ENCODE measurements around the gene CZIB.

CZIB gene

DNA sequence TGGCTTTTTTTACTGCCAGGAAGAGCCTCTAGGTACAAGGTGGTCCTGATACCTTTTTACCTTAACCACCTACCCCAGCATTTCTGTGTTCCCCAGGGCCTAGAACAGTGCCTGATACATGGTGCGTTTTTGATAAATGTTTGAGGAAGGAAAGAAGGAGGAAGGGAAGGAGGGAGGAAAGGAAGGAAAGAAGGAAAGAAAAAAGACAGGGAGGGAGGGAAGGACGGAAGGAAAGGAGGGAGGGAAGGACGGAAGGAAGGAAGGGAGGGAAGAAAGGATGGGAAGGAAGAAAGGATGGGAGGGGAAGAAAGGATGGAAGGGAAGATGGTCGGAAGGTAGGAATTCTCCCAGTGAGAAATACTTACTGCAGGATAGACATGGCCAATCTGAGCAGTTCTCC, 29.9 kb upstream of the CZIB start:
- no peak for TF ChIP-seq SIN3A (IDR thresholded peaks at IDR 0.05; ENCODE audit: borderline replicate concordance, insufficient read depth, low read length)
- no peak; the same call in 1 of the 2 replicates for TF ChIP-seq POLR2AphosphoS5 (IDR thresholded peaks at IDR 0.05; ENCODE audit: low read depth, low read length)
- TF ChIP-seq TAF1 (IDR thresholded peaks at IDR 0.05; ENCODE audit: borderline replicate concordance, insufficient read depth, low read length): no peak
- TF ChIP-seq FOXP2 (optimal IDR thresholded peaks at IDR 0.05; ENCODE audit: borderline replicate concordance, extremely low read depth, extremely low read length, insufficient read depth): no peak
- TF ChIP-seq, protein P1, sequence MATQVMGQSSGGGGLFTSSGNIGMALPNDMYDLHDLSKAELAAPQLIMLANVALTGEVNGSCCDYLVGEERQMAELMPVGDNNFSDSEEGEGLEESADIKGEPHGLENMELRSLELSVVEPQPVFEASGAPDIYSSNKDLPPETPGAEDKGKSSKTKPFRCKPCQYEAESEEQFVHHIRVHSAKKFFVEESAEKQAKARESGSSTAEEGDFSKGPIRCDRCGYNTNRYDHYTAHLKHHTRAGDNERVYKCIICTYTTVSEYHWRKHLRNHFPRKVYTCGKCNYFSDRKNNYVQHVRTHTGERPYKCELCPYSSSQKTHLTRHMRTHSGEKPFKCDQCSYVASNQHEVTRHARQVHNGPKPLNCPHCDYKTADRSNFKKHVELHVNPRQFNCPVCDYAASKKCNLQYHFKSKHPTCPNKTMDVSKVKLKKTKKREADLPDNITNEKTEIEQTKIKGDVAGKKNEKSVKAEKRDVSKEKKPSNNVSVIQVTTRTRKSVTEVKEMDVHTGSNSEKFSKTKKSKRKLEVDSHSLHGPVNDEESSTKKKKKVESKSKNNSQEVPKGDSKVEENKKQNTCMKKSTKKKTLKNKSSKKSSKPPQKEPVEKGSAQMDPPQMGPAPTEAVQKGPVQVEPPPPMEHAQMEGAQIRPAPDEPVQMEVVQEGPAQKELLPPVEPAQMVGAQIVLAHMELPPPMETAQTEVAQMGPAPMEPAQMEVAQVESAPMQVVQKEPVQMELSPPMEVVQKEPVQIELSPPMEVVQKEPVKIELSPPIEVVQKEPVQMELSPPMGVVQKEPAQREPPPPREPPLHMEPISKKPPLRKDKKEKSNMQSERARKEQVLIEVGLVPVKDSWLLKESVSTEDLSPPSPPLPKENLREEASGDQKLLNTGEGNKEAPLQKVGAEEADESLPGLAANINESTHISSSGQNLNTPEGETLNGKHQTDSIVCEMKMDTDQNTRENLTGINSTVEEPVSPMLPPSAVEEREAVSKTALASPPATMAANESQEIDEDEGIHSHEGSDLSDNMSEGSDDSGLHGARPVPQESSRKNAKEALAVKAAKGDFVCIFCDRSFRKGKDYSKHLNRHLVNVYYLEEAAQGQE (IDR thresholded peaks at IDR 0.05; ENCODE audit: insufficient read depth in 1 of 2, low read depth in 2 of 2, low read length in 2 of 2): no peak

DNA sequence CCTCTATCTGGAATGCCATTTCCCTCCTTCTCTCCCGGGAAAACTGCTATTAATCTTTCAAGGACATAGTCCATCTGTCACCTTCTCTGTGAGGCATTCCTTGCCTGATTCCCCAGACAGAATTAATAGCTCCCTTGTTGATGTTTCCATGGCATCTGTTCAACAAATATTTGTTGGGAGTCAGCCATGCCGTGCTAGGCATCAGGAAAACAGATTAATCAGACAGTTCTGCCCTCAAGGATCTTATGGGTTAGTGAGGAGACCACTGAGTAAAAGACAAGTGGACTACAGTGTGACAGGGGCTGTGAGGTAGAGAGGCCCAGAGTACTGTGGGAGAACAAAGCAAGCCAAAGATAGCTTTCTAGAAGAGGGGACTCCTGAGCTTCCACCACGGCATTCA, 29.3 kb upstream of the CZIB start:
- TF ChIP-seq TAF1 (IDR thresholded peaks at IDR 0.05; ENCODE audit: borderline replicate concordance, insufficient read depth, low read length) (no peak), POLR2AphosphoS5 (IDR thresholded peaks at IDR 0.05; ENCODE audit: low read depth, low read length) (no peak), SIN3A (IDR thresholded peaks at IDR 0.05; ENCODE audit: borderline replicate concordance, insufficient read depth, low read length) (no peak)
- TF ChIP-seq, protein P1 (IDR thresholded peaks at IDR 0.05; ENCODE audit: insufficient read depth in 1 of 2, low read depth in 2 of 2, low read length in 2 of 2): no peak

DNA sequence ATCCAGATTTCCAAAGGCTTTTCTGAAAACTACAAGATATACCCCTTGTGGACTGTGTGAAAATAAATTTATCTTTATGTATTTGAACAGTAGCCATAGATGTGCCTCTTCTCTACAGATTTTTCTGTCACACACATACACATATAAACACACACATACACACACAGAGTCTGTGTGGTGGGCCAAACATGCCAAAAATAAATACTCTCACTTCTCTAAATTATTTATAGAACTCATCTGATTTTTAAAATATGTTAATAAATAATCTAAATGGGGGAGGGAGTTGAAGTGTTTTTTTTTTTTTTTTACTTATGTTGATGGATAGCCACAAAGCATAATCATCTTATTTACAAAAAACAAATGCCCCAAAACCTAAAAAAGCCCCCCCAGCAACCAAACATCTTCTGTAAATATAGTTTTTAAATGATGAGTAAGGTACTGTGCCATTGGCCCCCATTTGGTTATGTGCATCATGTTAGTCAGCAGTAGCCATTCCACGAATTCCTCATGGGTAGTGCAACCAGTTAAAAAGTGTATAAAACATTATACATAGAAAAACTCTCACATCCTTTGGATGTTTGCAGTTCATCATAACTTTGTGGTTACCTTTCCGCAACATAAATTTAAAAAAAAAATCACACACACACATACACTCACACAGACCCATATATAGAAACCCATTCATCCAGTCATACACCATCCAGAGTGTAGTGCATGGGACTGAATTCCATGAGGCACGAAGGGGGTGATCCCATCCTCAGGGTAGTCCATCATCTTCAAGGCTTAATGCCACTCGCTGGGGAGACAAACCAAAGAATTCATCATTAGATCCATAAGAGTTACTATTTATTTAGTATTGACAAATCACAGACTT, 26.1 kb upstream of the CZIB start:
- TF ChIP-seq POLR2AphosphoS5 (IDR thresholded peaks at IDR 0.05; ENCODE audit: low read depth, low read length): no peak
- TF ChIP-seq SIN3A (IDR thresholded peaks at IDR 0.05; ENCODE audit: borderline replicate concordance, insufficient read depth, low read length): no peak
- no peak for TF ChIP-seq TAF1 (IDR thresholded peaks at IDR 0.05; ENCODE audit: borderline replicate concordance, insufficient read depth, low read length)
- no peak for TF ChIP-seq FOXP2 (optimal IDR thresholded peaks at IDR 0.05; ENCODE audit: borderline replicate concordance, extremely low read depth, extremely low read length, insufficient read depth)
- TF ChIP-seq, protein P1 (IDR thresholded peaks at IDR 0.05; ENCODE audit: insufficient read depth in 1 of 2, low read depth in 2 of 2, low read length in 2 of 2): no peak

DNA sequence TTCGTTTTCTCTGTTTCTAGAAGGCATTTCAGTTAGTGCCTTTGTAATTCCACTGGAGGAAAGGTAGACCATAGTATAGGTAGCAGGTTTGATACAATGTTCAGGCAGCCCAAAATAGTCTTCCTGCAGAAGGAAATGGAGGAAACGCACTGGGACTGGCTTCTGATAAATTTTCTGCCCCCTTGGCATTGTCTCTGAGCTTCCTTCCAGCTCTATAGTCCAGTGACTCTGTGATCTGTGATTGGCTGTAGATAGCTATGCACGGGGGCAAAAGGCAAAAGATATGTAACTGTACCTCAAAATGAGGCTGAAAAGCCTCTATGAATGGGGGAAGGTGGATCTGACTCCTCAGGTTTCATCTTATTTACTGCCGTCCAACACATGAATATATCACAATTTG, 23.7 kb upstream of the CZIB start:
- no peak for TF ChIP-seq SIN3A (IDR thresholded peaks at IDR 0.05; ENCODE audit: borderline replicate concordance, insufficient read depth, low read length)
- TF ChIP-seq POLR2AphosphoS5 (IDR thresholded peaks at IDR 0.05; ENCODE audit: low read depth, low read length): no peak
- TF ChIP-seq FOXP2 (optimal IDR thresholded peaks at IDR 0.05; ENCODE audit: borderline replicate concordance, extremely low read depth, extremely low read length, insufficient read depth): no peak
- TF ChIP-seq, protein P1 (IDR thresholded peaks at IDR 0.05; ENCODE audit: insufficient read depth in 1 of 2, low read depth in 2 of 2, low read length in 2 of 2): no peak
- no peak for TF ChIP-seq TAF1 (IDR thresholded peaks at IDR 0.05; ENCODE audit: borderline replicate concordance, insufficient read depth, low read length)

Measured in PFSK-1 (cell line).